Measurements from ENCODE around the gene TNRC6C. TPM values are rescaled to one million over a fixed set of nuclear protein-coding genes. Genes with fewer than 3 reads are reported as not detected.

The TNRC6C gene
- total and polyA plus RNA-seq, 5 donors from 2014 or later, result 2.3 to 77.1 (median 3.0) TPM

- no peak for ATAC-seq (ENCODE audit: low read depth in 2 of 2)
- H3K36me3 Mint-ChIP-seq, result peaks cover 11% of the 10 kb centered on the region
- H3K36me3 ChIP-seq (ENCODE audit: control insufficient read depth, insufficient read depth, low read length), result peaks cover 21% of the 10 kb centered on the region
- H3K4me1 ChIP-seq (ENCODE audit: control insufficient read depth, insufficient read depth, low read length, poor library complexity, severe bottlenecking), result peaks cover 3% of the 10 kb centered on the region
- no peaks in the 10 kb centered on the region for H3K9me3 ChIP-seq (ENCODE audit: control insufficient read depth in 2 of 2, low read length in 2 of 2)
- peak overlapping the region in 1 of 4 donors; percentile 11 for H3K4me3 Mint-ChIP-seq
- H3K27me3 Mint-ChIP-seq, result no peaks in the 10 kb centered on the region
- peaks cover 28 to 66% (median 43%) of the 10 kb centered on the region in 4 donors for H3K4me1 Mint-ChIP-seq
- no peak overlapping the region for H3K4me3 ChIP-seq (ENCODE audit: low read depth, low read length)
- H3K27ac Mint-ChIP-seq, result peak overlapping the region; percentile 62 to 64 (median 63)
- H3K9me3 Mint-ChIP-seq, result no peaks in the 10 kb centered on the region
- H3K27me3 ChIP-seq (ENCODE audit: control insufficient read depth, insufficient read depth, low read length), result no peaks in the 10 kb centered on the region
- no peak for DNase-seq
- no peak overlapping the region for H3K27ac ChIP-seq (ENCODE audit: insufficient read depth, low read length, poor library complexity, severe bottlenecking)
These were observed 42.7 kb downstream of the TNRC6C start for GRCh38 chr17:78001182-78001581.

GRCh38 chr17:78001612-78002011, 43.1 kb downstream of the TNRC6C start:
- Mint-ChIP-seq H3K4me1 (peaks cover 26 to 63% (median 42%) of the 10 kb centered on the region in 4 donors), H3K4me3 (no peak overlapping the region), H3K9me3 (no peaks in the 10 kb centered on the region), H3K27me3 (no peaks in the 10 kb centered on the region), H3K27ac (peak overlapping the region in 1 of 3 donors; percentile 64), H3K36me3 (peaks cover 10% of the 10 kb centered on the region)
- peaks cover 21% of the 10 kb centered on the region for H3K36me3 ChIP-seq (ENCODE audit: control insufficient read depth, insufficient read depth, low read length)
- no peaks in the 10 kb centered on the region for H3K9me3 ChIP-seq (ENCODE audit: control insufficient read depth in 2 of 2, low read length in 2 of 2)
- DNase-seq, result no peak
- H3K4me1 ChIP-seq (ENCODE audit: control insufficient read depth, insufficient read depth, low read length, poor library complexity, severe bottlenecking), result peaks cover 3% of the 10 kb centered on the region
- no peak overlapping the region for H3K27ac ChIP-seq (ENCODE audit: insufficient read depth, low read length, poor library complexity, severe bottlenecking)
- no peak for ATAC-seq (ENCODE audit: low read depth in 2 of 2)
- no peak overlapping the region for H3K4me3 ChIP-seq (ENCODE audit: low read depth, low read length)
- no peaks in the 10 kb centered on the region for H3K27me3 ChIP-seq (ENCODE audit: control insufficient read depth, insufficient read depth, low read length)

- Histone ChIP-seq H3K36me3 (ENCODE audit: control insufficient read depth, insufficient read depth, low read length) (peaks cover 23% of the 10 kb centered on the region), H3K9me3 (ENCODE audit: control insufficient read depth in 2 of 2, low read length in 2 of 2) (no peaks in the 10 kb centered on the region), H3K4me1 (ENCODE audit: control insufficient read depth, insufficient read depth, low read length, poor library complexity, severe bottlenecking) (peaks cover 3% of the 10 kb centered on the region), H3K27me3 (ENCODE audit: control insufficient read depth, insufficient read depth, low read length) (no peaks in the 10 kb centered on the region), H3K27ac (ENCODE audit: insufficient read depth, low read length, poor library complexity, severe bottlenecking) (no peak overlapping the region), H3K4me3 (ENCODE audit: low read depth, low read length) (no peak overlapping the region)
- Mint-ChIP-seq H3K27me3 (no peaks in the 10 kb centered on the region), H3K27ac (no peak overlapping the region), H3K4me1 (peaks cover 29 to 59% (median 40%) of the 10 kb centered on the region in 4 donors), H3K36me3 (peaks cover 10% of the 10 kb centered on the region), H3K9me3 (no peaks in the 10 kb centered on the region), H3K4me3 (no peak overlapping the region)
- DNase-seq (no peak), ATAC-seq (ENCODE audit: low read depth in 2 of 2) (no peak)
These were observed 43.7 kb downstream of the TNRC6C start for GRCh38 chr17:78002166-78002565.

- H3K9me3 Mint-ChIP-seq, result no peaks in the 10 kb centered on the region
- Histone ChIP-seq H3K4me1 (ENCODE audit: control insufficient read depth, insufficient read depth, low read length, poor library complexity, severe bottlenecking) (no peaks in the 10 kb centered on the region), H3K4me3 (ENCODE audit: low read depth, low read length) (no peak overlapping the region), H3K27ac (ENCODE audit: insufficient read depth, low read length, poor library complexity, severe bottlenecking) (no peak overlapping the region), H3K27me3 (ENCODE audit: control insufficient read depth, insufficient read depth, low read length) (no peaks in the 10 kb centered on the region), H3K9me3 (ENCODE audit: control insufficient read depth in 2 of 2, low read length in 2 of 2) (no peaks in the 10 kb centered on the region), H3K36me3 (ENCODE audit: control insufficient read depth, insufficient read depth, low read length) (peaks cover 42% of the 10 kb centered on the region)
- no peak for ATAC-seq (ENCODE audit: low read depth in 2 of 2)
- peak overlapping the region; percentile 30 to 53 (median 43) for H3K27ac Mint-ChIP-seq
- no peaks in the 10 kb centered on the region for H3K27me3 Mint-ChIP-seq
- no peak for DNase-seq
- no peak overlapping the region for H3K4me3 Mint-ChIP-seq
- peaks cover 34% of the 10 kb centered on the region for H3K36me3 Mint-ChIP-seq
- peaks cover 22 to 43% (median 27%) of the 10 kb centered on the region in 4 donors for H3K4me1 Mint-ChIP-seq
These were observed 47.1 kb downstream of the TNRC6C start for GRCh38 chr17:78005452-78006171.

GRCh38 chr17:78006338-78006737, 47.8 kb downstream of the TNRC6C start:
- no peak for ATAC-seq (ENCODE audit: low read depth in 2 of 2)
- Histone ChIP-seq H3K36me3 (ENCODE audit: control insufficient read depth, insufficient read depth, low read length) (peaks cover 45% of the 10 kb centered on the region), H3K27me3 (ENCODE audit: control insufficient read depth, insufficient read depth, low read length) (no peaks in the 10 kb centered on the region), H3K9me3 (ENCODE audit: control insufficient read depth in 2 of 2, low read length in 2 of 2) (no peaks in the 10 kb centered on the region), H3K4me1 (ENCODE audit: control insufficient read depth, insufficient read depth, low read length, poor library complexity, severe bottlenecking) (no peaks in the 10 kb centered on the region), H3K27ac (ENCODE audit: insufficient read depth, low read length, poor library complexity, severe bottlenecking) (no peak overlapping the region), H3K4me3 (ENCODE audit: low read depth, low read length) (no peak overlapping the region)
- Mint-ChIP-seq H3K36me3 (peaks cover 34% of the 10 kb centered on the region), H3K4me3 (no peak overlapping the region), H3K9me3 (no peaks in the 10 kb centered on the region), H3K27me3 (no peaks in the 10 kb centered on the region), H3K27ac (peak overlapping the region in 1 of 3 donors; percentile 74), H3K4me1 (peaks cover 18 to 42% (median 29%) of the 10 kb centered on the region in 4 donors)
- no peak for DNase-seq

GRCh38 chr17:78007647-78008046, 49.1 kb downstream of the TNRC6C start:
- no peak overlapping the region for H3K4me3 ChIP-seq (ENCODE audit: low read depth, low read length)
- H3K27ac ChIP-seq (ENCODE audit: insufficient read depth, low read length, poor library complexity, severe bottlenecking), result no peak overlapping the region
- H3K9me3 ChIP-seq (ENCODE audit: control insufficient read depth in 2 of 2, low read length in 2 of 2), result no peaks in the 10 kb centered on the region
- H3K27me3 ChIP-seq (ENCODE audit: control insufficient read depth, insufficient read depth, low read length), result no peaks in the 10 kb centered on the region
- peaks cover 34% of the 10 kb centered on the region for H3K36me3 Mint-ChIP-seq
- H3K4me1 ChIP-seq (ENCODE audit: control insufficient read depth, insufficient read depth, low read length, poor library complexity, severe bottlenecking), result no peaks in the 10 kb centered on the region
- no peak for ATAC-seq (ENCODE audit: low read depth in 2 of 2)
- peaks cover 53% of the 10 kb centered on the region for H3K36me3 ChIP-seq (ENCODE audit: control insufficient read depth, insufficient read depth, low read length)
- no peaks in the 10 kb centered on the region for H3K27me3 Mint-ChIP-seq
- H3K4me1 Mint-ChIP-seq, result peaks cover 18 to 38% (median 29%) of the 10 kb centered on the region in 4 donors
- DNase-seq, result no peak
- no peak overlapping the region for H3K27ac Mint-ChIP-seq
- H3K9me3 Mint-ChIP-seq, result no peaks in the 10 kb centered on the region
- H3K4me3 Mint-ChIP-seq, result no peak overlapping the region

GRCh38 chr17:78010759-78011158, 52.3 kb downstream of the TNRC6C start:
- peak overlapping the region in 1 of 4 donors; percentile 22 for H3K4me3 Mint-ChIP-seq
- no peak for ATAC-seq (ENCODE audit: low read depth in 2 of 2)
- DNase-seq, result peak in 1 of 3 donors; percentile 29

GRCh38 chr17:78012428-78012827, 53.9 kb downstream of the TNRC6C start:
- H3K4me1 ChIP-seq (ENCODE audit: control insufficient read depth, insufficient read depth, low read length, poor library complexity, severe bottlenecking), result no peaks in the 10 kb centered on the region
- H3K36me3 Mint-ChIP-seq, result peaks cover 28% of the 10 kb centered on the region
- H3K27ac Mint-ChIP-seq, result peak overlapping the region in 2 of 3 donors; percentile 32 to 59
- no peak overlapping the region for H3K4me3 ChIP-seq (ENCODE audit: low read depth, low read length)
- H3K9me3 Mint-ChIP-seq, result no peaks in the 10 kb centered on the region
- ATAC-seq (ENCODE audit: low read depth in 2 of 2) (no peak), DNase-seq (no peak)
- no peaks in the 10 kb centered on the region for H3K27me3 Mint-ChIP-seq
- H3K4me3 Mint-ChIP-seq, result peak overlapping the region in 1 of 4 donors; percentile 66
- no peak overlapping the region for H3K27ac ChIP-seq (ENCODE audit: insufficient read depth, low read length, poor library complexity, severe bottlenecking)
- H3K36me3 ChIP-seq (ENCODE audit: control insufficient read depth, insufficient read depth, low read length), result peaks cover 30% of the 10 kb centered on the region
- H3K4me1 Mint-ChIP-seq, result peaks cover 14 to 40% (median 25%) of the 10 kb centered on the region in 4 donors
- no peaks in the 10 kb centered on the region for H3K9me3 ChIP-seq (ENCODE audit: control insufficient read depth in 2 of 2, low read length in 2 of 2)
- no peaks in the 10 kb centered on the region for H3K27me3 ChIP-seq (ENCODE audit: control insufficient read depth, insufficient read depth, low read length)

More at GRCh38 chr17:78010759-78011158, 52.3 kb downstream of the TNRC6C start:
- Histone ChIP-seq H3K36me3 (ENCODE audit: control insufficient read depth, insufficient read depth, low read length) (peaks cover 38% of the 10 kb centered on the region), H3K4me1 (ENCODE audit: control insufficient read depth, insufficient read depth, low read length, poor library complexity, severe bottlenecking) (no peaks in the 10 kb centered on the region), H3K4me3 (ENCODE audit: low read depth, low read length) (no peak overlapping the region), H3K9me3 (ENCODE audit: control insufficient read depth in 2 of 2, low read length in 2 of 2) (no peaks in the 10 kb centered on the region), H3K27ac (ENCODE audit: insufficient read depth, low read length, poor library complexity, severe bottlenecking) (no peak overlapping the region), H3K27me3 (ENCODE audit: control insufficient read depth, insufficient read depth, low read length) (no peaks in the 10 kb centered on the region)
- no peaks in the 10 kb centered on the region for H3K9me3 Mint-ChIP-seq
- H3K27me3 Mint-ChIP-seq, result no peaks in the 10 kb centered on the region
- peaks cover 33% of the 10 kb centered on the region for H3K36me3 Mint-ChIP-seq
- peaks cover 18 to 42% (median 27%) of the 10 kb centered on the region in 4 donors for H3K4me1 Mint-ChIP-seq
- peak overlapping the region in 1 of 3 donors; percentile 26 for H3K27ac Mint-ChIP-seq
